Measurements from ENCODE around the gene NFATC1.

NFATC1 gene

GRCh38 chr18:79411614-79412526 is 16.1 kb downstream of the NFATC1 start:
- TF ChIP-seq CTCF (IDR thresholded peaks at IDR 0.05; ENCODE audit: low read depth, low read length, missing control alignments), result no peak
- no peak overlapping the region for H3K4me3 ChIP-seq (ENCODE audit: low read depth, low read length)
- DNase-seq (ENCODE audit: low read depth), result no peak

GRCh38 chr18:79413025-79413424 is 17.3 kb downstream of the NFATC1 start:
- H3K4me3 ChIP-seq (ENCODE audit: low read depth, low read length), result no peak overlapping the region
- no peak for TF ChIP-seq CTCF (IDR thresholded peaks at IDR 0.05; ENCODE audit: low read depth, low read length, missing control alignments)
- DNase-seq (ENCODE audit: low read depth), result no peak

- no peak for TF ChIP-seq CTCF (IDR thresholded peaks at IDR 0.05; ENCODE audit: low read depth, low read length, missing control alignments)
- no peak for DNase-seq (ENCODE audit: low read depth)
- no peak overlapping the region for H3K4me3 ChIP-seq (ENCODE audit: low read depth, low read length)
Measured at GRCh38 chr18:79413426-79413825, 17.7 kb downstream of the NFATC1 start.

- no peak for DNase-seq (ENCODE audit: low read depth)
- H3K4me3 ChIP-seq (ENCODE audit: low read depth, low read length), result no peak overlapping the region
- no peak for TF ChIP-seq CTCF (IDR thresholded peaks at IDR 0.05; ENCODE audit: low read depth, low read length, missing control alignments)
Measured at GRCh38 chr18:79413901-79414300, 18.2 kb downstream of the NFATC1 start.

GRCh38 chr18:79416022-79416676 is 20.4 kb downstream of the NFATC1 start:
- no peak for DNase-seq (ENCODE audit: low read depth)
- TF ChIP-seq CTCF (IDR thresholded peaks at IDR 0.05; ENCODE audit: low read depth, low read length, missing control alignments), result no peak
- H3K4me3 ChIP-seq (ENCODE audit: low read depth, low read length), result no peak overlapping the region

- DNase-seq (ENCODE audit: low read depth), result no peak
- no peak overlapping the region for H3K4me3 ChIP-seq (ENCODE audit: low read depth, low read length)
- TF ChIP-seq CTCF (IDR thresholded peaks at IDR 0.05; ENCODE audit: low read depth, low read length, missing control alignments), result no peak
Measured at GRCh38 chr18:79416677-79417052, 20.9 kb downstream of the NFATC1 start.
